ENCODE measurements around the gene TNFSF8.

- TF ChIP-seq POLR2A (IDR thresholded peaks at IDR 0.05; ENCODE audit: low read depth, low read length) = no peak
- no peak for TF ChIP-seq CTCF (IDR thresholded peaks at IDR 0.05; ENCODE audit: extremely low read depth in 1 of 2, insufficient read depth in 1 of 2, low read depth in 1 of 2, low read length in 2 of 2)
- no peak for TF ChIP-seq POLR2AphosphoS5 (IDR thresholded peaks at IDR 0.05; ENCODE audit: insufficient read depth, low read depth, low read length)
- no peak for TF ChIP-seq EZH2 (IDR thresholded peaks at IDR 0.05; ENCODE audit: borderline replicate concordance, low read depth, low read length, severe bottlenecking)
Observed at GRCh38 chr9:114923918-114924317, 6.5 kb downstream of the TNFSF8 start.
